ENCODE results near the gene POTEG.
"Not testable (repeated sequence)": the region's sequence is repeated elsewhere in the genome, so short reads cannot be mapped to it uniquely, and the experiment has no call there.

POTEG gene

GRCh38 chr14:19434241-19434640 is at the start of gene POTEG:
Gene POTEG (minus strand): TSS chr14:19434341. CDS start chr14:19434289, 52 bp downstream.
- DNase-seq: not testable (repeated sequence)

- DNase-seq: not testable (repeated sequence)
Measured at GRCh38 chr14:19482093-19482492, 48.0 kb upstream of the POTEG start.

GRCh38 chr14:19481421-19481820 is 47.3 kb upstream of the POTEG start:
- DNase-seq: not testable (repeated sequence)

- DNase-seq: not testable (repeated sequence)
Measured at GRCh38 chr14:19480491-19480890, 46.4 kb upstream of the POTEG start.

GRCh38 chr14:19445761-19446160 is 11.6 kb upstream of the POTEG start:
- DNase-seq: not testable (repeated sequence)

- DNase-seq: not testable (repeated sequence)
Measured at GRCh38 chr14:19439826-19440225, 5.7 kb upstream of the POTEG start.

- DNase-seq: not testable (repeated sequence)
Measured at GRCh38 chr14:19439219-19439618, 5.1 kb upstream of the POTEG start.

GRCh38 chr14:19437126-19437443 is 2.9 kb upstream of the POTEG start:
- not testable (repeated sequence) for DNase-seq

GRCh38 chr14:19436311-19437125 is 2.4 kb upstream of the POTEG start:
- not testable (repeated sequence) for DNase-seq

GRCh38 chr14:19435852-19436251 is 1.7 kb upstream of the POTEG start:
- DNase-seq: not testable (repeated sequence)

- not testable (repeated sequence) for DNase-seq
Measured at GRCh38 chr14:19434891-19435290, 750 bp upstream of the POTEG start.

- DNase-seq: not testable (repeated sequence)
Measured at GRCh38 chr14:19433765-19434164, 376 bp downstream of the POTEG start.

- not testable (repeated sequence) for DNase-seq
Measured at GRCh38 chr14:19408519-19408918, 25.6 kb downstream of the POTEG start.

GRCh38 chr14:19402097-19402496 is 32.0 kb downstream of the POTEG start:
- DNase-seq: not testable (repeated sequence)

- not testable (repeated sequence) for DNase-seq
Measured at GRCh38 chr14:19394727-19395126, 39.4 kb downstream of the POTEG start.

- DNase-seq: not testable (repeated sequence)
Measured at GRCh38 chr14:19390230-19390629, 43.9 kb downstream of the POTEG start.

GRCh38 chr14:19388741-19389140 is 45.4 kb downstream of the POTEG start:
- DNase-seq: not testable (repeated sequence)

GRCh38 chr14:19386996-19387395 is 47.1 kb downstream of the POTEG start:
- DNase-seq: not testable (repeated sequence)

- not testable (repeated sequence) for DNase-seq
Measured at GRCh38 chr14:19386309-19386708, 47.8 kb downstream of the POTEG start.

- not testable (repeated sequence) for DNase-seq
Measured at GRCh38 chr14:19384088-19384781, 49.9 kb downstream of the POTEG start.

- DNase-seq: not testable (repeated sequence)
Measured at GRCh38 chr14:19383008-19383584, 51.0 kb downstream of the POTEG start.

- DNase-seq: not testable (repeated sequence)
Measured at GRCh38 chr14:19380137-19380536, 54.0 kb downstream of the POTEG start.

- not testable (repeated sequence) for DNase-seq
Measured at GRCh38 chr14:19374451-19374903, 59.7 kb downstream of the POTEG start.
